Fibroblast of mammary gland (primary cell): ENCODE data around the gene NCOR1.
A peak's percentile ranks its signal among the peaks of the same experiment; 100 is the strongest.

Experiments used
- DNase-seq: peaks from one replicate; pipeline ENCODE4 v3.0.0-alpha.2; 2010; ENCODE audit warnings: low read depth
- H3K4me3 ChIP-seq: 2 replicates; pipeline ENCODE4 v1.5.1; 2011; ENCODE audit warnings: low read depth, mild to moderate bottlenecking, low read length, moderate library complexity; ENCODE audit not compliant: control insufficient read depth
- TF ChIP-seq, protein P1 (sequence below): conservative IDR thresholded peaks from 2 replicates; pipeline ENCODE4 v1.5.1; 2011; ENCODE audit warnings: low read depth, low read length, inconsistent platforms; ENCODE audit not compliant: control insufficient read depth, insufficient read depth

NCOR1 gene

DNA sequence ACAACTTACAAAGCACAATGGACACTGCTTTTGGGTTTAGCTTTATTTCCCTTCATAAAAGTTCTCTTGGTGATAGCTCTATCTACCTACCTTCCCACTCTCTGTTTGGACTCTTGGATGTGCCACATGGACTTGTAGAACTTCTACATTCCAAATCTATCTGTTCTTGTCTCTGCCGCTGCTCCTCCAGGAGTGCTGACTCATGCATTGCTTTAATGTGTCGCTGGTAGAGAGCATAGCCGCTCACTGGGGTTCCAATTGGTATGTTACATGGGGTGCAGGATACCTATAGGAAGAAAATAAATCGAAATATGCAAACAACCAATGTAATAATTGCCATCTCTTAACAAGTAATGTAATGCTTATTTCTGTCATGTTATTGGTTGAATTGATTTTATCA, 123.6 kb downstream of the NCOR1 start:
- no peak for DNase-seq
- TF ChIP-seq, protein P1, sequence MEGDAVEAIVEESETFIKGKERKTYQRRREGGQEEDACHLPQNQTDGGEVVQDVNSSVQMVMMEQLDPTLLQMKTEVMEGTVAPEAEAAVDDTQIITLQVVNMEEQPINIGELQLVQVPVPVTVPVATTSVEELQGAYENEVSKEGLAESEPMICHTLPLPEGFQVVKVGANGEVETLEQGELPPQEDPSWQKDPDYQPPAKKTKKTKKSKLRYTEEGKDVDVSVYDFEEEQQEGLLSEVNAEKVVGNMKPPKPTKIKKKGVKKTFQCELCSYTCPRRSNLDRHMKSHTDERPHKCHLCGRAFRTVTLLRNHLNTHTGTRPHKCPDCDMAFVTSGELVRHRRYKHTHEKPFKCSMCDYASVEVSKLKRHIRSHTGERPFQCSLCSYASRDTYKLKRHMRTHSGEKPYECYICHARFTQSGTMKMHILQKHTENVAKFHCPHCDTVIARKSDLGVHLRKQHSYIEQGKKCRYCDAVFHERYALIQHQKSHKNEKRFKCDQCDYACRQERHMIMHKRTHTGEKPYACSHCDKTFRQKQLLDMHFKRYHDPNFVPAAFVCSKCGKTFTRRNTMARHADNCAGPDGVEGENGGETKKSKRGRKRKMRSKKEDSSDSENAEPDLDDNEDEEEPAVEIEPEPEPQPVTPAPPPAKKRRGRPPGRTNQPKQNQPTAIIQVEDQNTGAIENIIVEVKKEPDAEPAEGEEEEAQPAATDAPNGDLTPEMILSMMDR = no peak
- no peak overlapping the region for H3K4me3 ChIP-seq

DNA sequence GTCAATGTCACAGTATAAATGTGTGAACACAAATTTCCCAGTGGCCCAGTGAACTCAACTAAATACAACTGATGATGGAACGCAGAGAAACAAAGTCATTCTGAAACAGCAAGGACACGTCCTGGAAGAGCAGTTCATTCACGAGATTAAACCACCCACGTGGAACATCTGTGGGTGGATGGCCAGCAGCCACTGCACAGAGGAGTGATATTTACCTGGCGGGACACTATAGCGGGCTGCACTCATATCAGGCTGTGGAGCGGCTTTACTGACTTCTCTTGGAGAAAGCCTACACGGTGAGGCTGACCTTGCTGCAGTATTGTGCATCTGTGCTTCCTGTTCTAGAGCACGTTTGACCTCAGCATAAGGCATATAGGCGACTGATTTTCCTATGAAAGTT, 128.4 kb downstream of the NCOR1 start:
- TF ChIP-seq, protein P1 = no peak
- DNase-seq = no peak
- no peak overlapping the region for H3K4me3 ChIP-seq

DNA sequence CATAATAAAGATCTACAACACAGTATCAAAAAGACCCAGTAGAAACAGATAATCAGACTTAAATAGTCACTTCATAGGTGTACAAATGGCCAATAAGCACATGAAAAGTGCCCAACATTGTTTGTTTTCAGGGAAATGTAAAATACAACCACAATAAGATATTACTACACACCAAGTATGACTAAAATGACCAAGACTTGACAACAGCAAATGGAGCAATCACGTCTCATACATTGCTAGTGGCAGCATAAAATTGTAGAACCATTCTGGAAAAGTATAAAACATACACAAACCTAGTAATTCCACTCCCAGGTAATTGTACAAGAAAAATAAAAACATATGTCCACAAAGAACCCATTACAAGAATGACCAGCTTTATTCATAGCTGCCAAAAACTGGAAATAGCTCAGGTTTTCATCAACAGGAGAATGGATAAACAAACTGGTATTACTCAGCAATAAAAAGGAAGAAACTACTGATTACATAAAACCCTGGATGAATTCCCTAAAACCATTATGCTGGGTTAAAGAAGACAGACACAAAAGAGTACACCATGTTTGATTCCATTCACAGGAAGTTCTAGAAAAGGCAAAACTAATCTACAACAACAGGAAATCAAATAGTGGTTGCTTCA, 130.2 kb downstream of the NCOR1 start:
- H3K4me3 ChIP-seq = no peak overlapping the region
- TF ChIP-seq, protein P1 = no peak
- peak; percentile 84 for DNase-seq

GRCh38 chr17:16083223-16083622, 132.1 kb downstream of the NCOR1 start:
- H3K4me3 ChIP-seq = no peak overlapping the region
- TF ChIP-seq, protein P1 = no peak
- DNase-seq = no peak

DNA sequence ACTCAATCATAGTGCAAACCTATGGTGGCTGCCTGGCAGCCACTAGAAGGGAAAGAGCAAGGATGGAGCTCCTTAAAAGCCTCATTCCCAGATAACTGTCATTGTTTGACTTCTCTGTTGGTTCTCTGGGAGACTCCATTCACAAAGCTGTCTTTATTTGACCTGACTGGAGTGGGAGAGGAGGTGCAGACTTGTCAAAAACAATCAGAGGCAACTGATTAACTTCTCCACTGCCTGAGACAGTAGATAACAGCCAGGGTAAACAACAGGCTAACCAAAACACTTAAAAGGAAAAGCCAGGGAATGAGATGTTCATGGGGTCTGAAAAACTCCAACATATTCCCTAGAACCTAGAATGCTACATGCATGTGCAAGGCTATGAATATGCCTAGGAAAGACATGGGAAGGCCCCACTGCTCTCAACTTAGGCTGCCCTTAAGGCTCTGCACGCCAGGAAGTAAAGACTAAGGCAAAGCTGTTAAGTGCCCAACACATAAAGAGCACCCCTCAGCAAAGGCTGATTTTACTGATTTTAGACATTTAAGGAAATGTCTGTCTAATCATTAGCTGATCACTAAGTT, 133.7 kb downstream of the NCOR1 start:
- TF ChIP-seq, protein P1 = no peak
- no peak for DNase-seq
- no peak overlapping the region for H3K4me3 ChIP-seq

- peak; percentile 36 for DNase-seq
- TF ChIP-seq, protein P1 = no peak
- no peak overlapping the region for H3K4me3 ChIP-seq
Observed at GRCh38 chr17:16080366-16080765, 135.0 kb downstream of the NCOR1 start.
